HG02763 (cell line): Measurements from ENCODE around the gene SPATA17.
"Not testable (repeated sequence)": the region's sequence is repeated elsewhere in the genome, so short reads cannot be mapped to it uniquely, and the experiment has no call there.

Source experiments
- ATAC-seq: cut with Tn5 transposase; IDR thresholded peaks from one replicate; pipeline ENCODE4 v1.9.1; 2021; ENCODE audit warnings: mild to moderate bottlenecking, moderate library complexity; ENCODE audit not compliant: unreplicated experiment

Gene SPATA17

GRCh38 chr1:217674028-217674729 lies 43.0 kb downstream of the SPATA17 start:
- ATAC-seq, result no peak

- ATAC-seq, result no peak
Measured at GRCh38 chr1:217681806-217682205, 50.7 kb downstream of the SPATA17 start.

- no peak for ATAC-seq
Measured at GRCh38 chr1:217687511-217687910, 56.4 kb downstream of the SPATA17 start.

GRCh38 chr1:217696140-217696539 lies 65.0 kb downstream of the SPATA17 start:
- ATAC-seq, result not testable (repeated sequence)

- no peak for ATAC-seq
Measured at GRCh38 chr1:217703326-217703725, 72.2 kb downstream of the SPATA17 start.

- ATAC-seq, result no peak
Measured at GRCh38 chr1:217712925-217713597, 81.9 kb downstream of the SPATA17 start.

- ATAC-seq, result no peak
Measured at GRCh38 chr1:217715681-217716080, 84.5 kb downstream of the SPATA17 start.

- ATAC-seq, result no peak
Measured at GRCh38 chr1:217717959-217718358, 86.8 kb downstream of the SPATA17 start.

GRCh38 chr1:217718873-217719272 lies 87.7 kb downstream of the SPATA17 start:
- no peak for ATAC-seq

GRCh38 chr1:217721692-217722091 lies 90.5 kb downstream of the SPATA17 start:
- no peak for ATAC-seq

GRCh38 chr1:217734973-217735372 lies 103.8 kb downstream of the SPATA17 start:
- ATAC-seq, result no peak

GRCh38 chr1:217747156-217747769 lies 116.1 kb downstream of the SPATA17 start:
- ATAC-seq, result no peak

- ATAC-seq, result no peak
Measured at GRCh38 chr1:217769768-217770167, 138.6 kb downstream of the SPATA17 start.

- ATAC-seq, result no peak
Measured at GRCh38 chr1:217770918-217771317, 139.8 kb downstream of the SPATA17 start.

- no peak for ATAC-seq
Measured at GRCh38 chr1:217776693-217777092, 145.5 kb downstream of the SPATA17 start.

GRCh38 chr1:217781056-217781455 lies 149.9 kb downstream of the SPATA17 start:
- no peak for ATAC-seq

GRCh38 chr1:217791091-217791490 lies 159.9 kb downstream of the SPATA17 start:
- ATAC-seq, result no peak

GRCh38 chr1:217805792-217806191 lies 174.6 kb downstream of the SPATA17 start:
- ATAC-seq, result no peak

GRCh38 chr1:217812175-217812574 lies 181.0 kb downstream of the SPATA17 start:
- no peak for ATAC-seq

- no peak for ATAC-seq
Measured at GRCh38 chr1:217813031-217813430, 181.9 kb downstream of the SPATA17 start.

- no peak for ATAC-seq
Measured at GRCh38 chr1:217837691-217838090, 206.5 kb downstream of the SPATA17 start.

- ATAC-seq, result no peak
Measured at GRCh38 chr1:217839161-217839560, 208.0 kb downstream of the SPATA17 start.
